ENCODE results near the gene ARHGAP8.
A peak's percentile ranks its signal among the peaks of the same experiment; 100 is the strongest.

The ARHGAP8 gene

GRCh38 chr22:44754998-44755397 lies 2.6 kb downstream of the ARHGAP8 start:
- in situ Hi-C loops (cut with HindIII; ENCODE audit: low sequenced_read_pairs): no loop called here
- DNase-seq (ENCODE audit: low read depth, low spot score): no peak
- TF ChIP-seq, protein P1, sequence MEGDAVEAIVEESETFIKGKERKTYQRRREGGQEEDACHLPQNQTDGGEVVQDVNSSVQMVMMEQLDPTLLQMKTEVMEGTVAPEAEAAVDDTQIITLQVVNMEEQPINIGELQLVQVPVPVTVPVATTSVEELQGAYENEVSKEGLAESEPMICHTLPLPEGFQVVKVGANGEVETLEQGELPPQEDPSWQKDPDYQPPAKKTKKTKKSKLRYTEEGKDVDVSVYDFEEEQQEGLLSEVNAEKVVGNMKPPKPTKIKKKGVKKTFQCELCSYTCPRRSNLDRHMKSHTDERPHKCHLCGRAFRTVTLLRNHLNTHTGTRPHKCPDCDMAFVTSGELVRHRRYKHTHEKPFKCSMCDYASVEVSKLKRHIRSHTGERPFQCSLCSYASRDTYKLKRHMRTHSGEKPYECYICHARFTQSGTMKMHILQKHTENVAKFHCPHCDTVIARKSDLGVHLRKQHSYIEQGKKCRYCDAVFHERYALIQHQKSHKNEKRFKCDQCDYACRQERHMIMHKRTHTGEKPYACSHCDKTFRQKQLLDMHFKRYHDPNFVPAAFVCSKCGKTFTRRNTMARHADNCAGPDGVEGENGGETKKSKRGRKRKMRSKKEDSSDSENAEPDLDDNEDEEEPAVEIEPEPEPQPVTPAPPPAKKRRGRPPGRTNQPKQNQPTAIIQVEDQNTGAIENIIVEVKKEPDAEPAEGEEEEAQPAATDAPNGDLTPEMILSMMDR (IDR thresholded peaks at IDR 0.05; ENCODE audit: low read depth, low read length): no peak
- H3K4me3 ChIP-seq (ENCODE audit: low read depth, low read length): no peak overlapping the region

- TF ChIP-seq, protein P1 (IDR thresholded peaks at IDR 0.05; ENCODE audit: low read depth, low read length): no peak
- in situ Hi-C loops (cut with HindIII; ENCODE audit: low sequenced_read_pairs): no loop called here
- no peak overlapping the region for H3K4me3 ChIP-seq (ENCODE audit: low read depth, low read length)
- DNase-seq (ENCODE audit: low read depth, low spot score): no peak
Observed at GRCh38 chr22:44755417-44755816, 3.0 kb downstream of the ARHGAP8 start.

GRCh38 chr22:44755956-44756361 lies 3.6 kb downstream of the ARHGAP8 start:
- in situ Hi-C loops (cut with HindIII; ENCODE audit: low sequenced_read_pairs): no loop called here

GRCh38 chr22:44758344-44758973 lies 6.1 kb downstream of the ARHGAP8 start:
- TF ChIP-seq, protein P1 (IDR thresholded peaks at IDR 0.05; ENCODE audit: low read depth, low read length): no peak
- in situ Hi-C loops (cut with HindIII; ENCODE audit: low sequenced_read_pairs): no loop called here
- no peak overlapping the region for H3K4me3 ChIP-seq (ENCODE audit: low read depth, low read length)
- DNase-seq (ENCODE audit: low read depth, low spot score): peak; percentile 52

More at GRCh38 chr22:44755956-44756361, 3.6 kb downstream of the ARHGAP8 start:
- no peak for DNase-seq (ENCODE audit: low read depth, low spot score)
- no peak overlapping the region for H3K4me3 ChIP-seq (ENCODE audit: low read depth, low read length)
- TF ChIP-seq, protein P1 (IDR thresholded peaks at IDR 0.05; ENCODE audit: low read depth, low read length): no peak

GRCh38 chr22:44759001-44759400 lies 6.6 kb downstream of the ARHGAP8 start:
- TF ChIP-seq, protein P1 (IDR thresholded peaks at IDR 0.05; ENCODE audit: low read depth, low read length): no peak
- H3K4me3 ChIP-seq (ENCODE audit: low read depth, low read length): no peak overlapping the region
- no peak for DNase-seq (ENCODE audit: low read depth, low spot score)
- in situ Hi-C loops (cut with HindIII; ENCODE audit: low sequenced_read_pairs): no loop called here

- DNase-seq (ENCODE audit: low read depth, low spot score): no peak
Observed at GRCh38 chr22:44759430-44760310, 7.3 kb downstream of the ARHGAP8 start.

More at GRCh38 chr22:44759430-44760310, 7.3 kb downstream of the ARHGAP8 start:
- in situ Hi-C loops (cut with HindIII; ENCODE audit: low sequenced_read_pairs): no loop called here
- no peak overlapping the region for H3K4me3 ChIP-seq (ENCODE audit: low read depth, low read length)
- TF ChIP-seq, protein P1 (IDR thresholded peaks at IDR 0.05; ENCODE audit: low read depth, low read length): no peak

Measured in astrocyte of the spinal cord (primary cell).